Activated CD8-positive, alpha-beta memory T cell treated with anti-CD3 and anti-CD28 coated beads for 36 hours (primary cell): ENCODE measurements around the gene SHMT2. TPM values are rescaled to one million over a fixed set of nuclear protein-coding genes. Genes with fewer than 3 reads are reported as not detected.

ENCODE experiments used
- CTCF ChIA-PET: fragments of 350-600 bp; sonication (Branson Sonifier 250); formaldehyde crosslinking; loops from one replicate; lab custom pipeline; 2021; ENCODE audit warnings: antibody characterized with exemption; lab: Charles Lee
- POLR2A ChIA-PET: fragments of 350-600 bp; sonication (Branson Sonifier 250); formaldehyde crosslinking; loops from one replicate; lab custom pipeline; 2021; ENCODE audit warnings: antibody characterized with exemption; lab: Charles Lee
- total RNA-seq, 2 experiments: library from RNA; stranded (reverse); gene quantifications; one replicate each; pipeline ENCODE4 v1.2.3, GENCODE V29; 2021

The SHMT2 gene
- total RNA-seq, 2 experiments from 2014 or later = 474 to 496 TPM

DNA sequence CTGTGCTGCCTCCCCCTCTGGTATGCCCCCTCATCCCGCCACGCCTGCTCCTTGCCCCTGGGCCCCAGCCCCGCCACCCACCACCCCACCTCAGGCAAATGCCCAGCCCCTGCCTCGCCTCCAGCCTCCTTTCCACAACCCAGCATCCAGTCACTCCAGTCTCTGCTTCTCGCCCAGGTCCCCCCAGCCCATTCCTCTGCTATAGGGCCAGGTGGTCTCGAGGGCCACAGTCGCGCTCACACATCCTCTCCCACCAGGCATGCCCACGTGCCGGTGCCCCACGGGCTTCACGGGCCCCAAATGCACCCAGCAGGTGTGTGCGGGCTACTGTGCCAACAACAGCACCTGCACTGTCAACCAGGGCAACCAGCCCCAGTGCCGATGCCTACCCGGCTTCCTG lies 19.1 kb upstream of the SHMT2 start:
- ChIA-PET POLR2A (no interaction called here), CTCF (interaction anchor here (15.6 kb wide), 1 partner anchor 30 kb away, joined by 327 read pairs; a partner anchor contains a TSS)

DNA sequence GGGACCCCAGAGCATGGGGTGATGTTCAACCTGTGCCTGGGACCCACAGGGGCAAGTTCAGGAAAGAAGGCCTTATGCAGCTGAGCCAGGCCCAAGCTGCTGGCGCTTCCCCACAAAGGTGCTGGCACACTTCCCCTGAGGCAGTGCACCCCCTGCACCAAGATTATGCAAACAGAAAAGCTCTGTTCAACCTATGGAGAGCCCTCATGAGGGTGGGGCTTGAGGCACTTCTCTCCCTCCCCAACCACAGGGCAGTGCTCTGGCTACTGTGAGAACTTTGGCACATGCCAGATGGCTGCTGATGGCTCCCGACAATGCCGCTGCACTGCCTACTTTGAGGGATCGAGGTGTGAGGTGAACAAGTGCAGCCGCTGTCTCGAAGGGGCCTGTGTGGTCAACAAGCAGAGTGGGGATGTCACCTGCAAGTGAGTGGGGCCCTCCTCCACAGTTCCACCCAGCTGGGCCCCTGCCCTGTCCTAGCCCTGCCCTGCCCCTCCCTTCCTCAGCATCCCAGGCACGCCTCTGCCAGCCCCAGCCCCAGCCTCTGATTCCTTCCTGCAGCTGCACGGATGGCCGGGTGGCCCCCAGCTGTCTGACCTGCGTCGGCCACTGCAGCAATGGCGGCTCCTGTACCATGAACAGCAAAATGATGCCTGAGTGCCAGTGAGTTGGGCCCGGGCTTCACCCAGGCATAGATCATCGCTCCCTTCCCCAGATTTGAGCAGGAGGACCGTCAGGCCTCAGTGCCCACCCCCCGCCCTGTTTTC lies 18.4 kb upstream of the SHMT2 start:
- POLR2A ChIA-PET = interaction anchor here (0.5 kb wide), 1 partner anchor 53 kb away, joined by 4 read pairs; no protein-coding TSS in a partner anchor
- CTCF ChIA-PET = interaction anchor here (15.6 kb wide), 1 partner anchor 29 kb away, joined by 327 read pairs; a partner anchor contains a TSS

DNA sequence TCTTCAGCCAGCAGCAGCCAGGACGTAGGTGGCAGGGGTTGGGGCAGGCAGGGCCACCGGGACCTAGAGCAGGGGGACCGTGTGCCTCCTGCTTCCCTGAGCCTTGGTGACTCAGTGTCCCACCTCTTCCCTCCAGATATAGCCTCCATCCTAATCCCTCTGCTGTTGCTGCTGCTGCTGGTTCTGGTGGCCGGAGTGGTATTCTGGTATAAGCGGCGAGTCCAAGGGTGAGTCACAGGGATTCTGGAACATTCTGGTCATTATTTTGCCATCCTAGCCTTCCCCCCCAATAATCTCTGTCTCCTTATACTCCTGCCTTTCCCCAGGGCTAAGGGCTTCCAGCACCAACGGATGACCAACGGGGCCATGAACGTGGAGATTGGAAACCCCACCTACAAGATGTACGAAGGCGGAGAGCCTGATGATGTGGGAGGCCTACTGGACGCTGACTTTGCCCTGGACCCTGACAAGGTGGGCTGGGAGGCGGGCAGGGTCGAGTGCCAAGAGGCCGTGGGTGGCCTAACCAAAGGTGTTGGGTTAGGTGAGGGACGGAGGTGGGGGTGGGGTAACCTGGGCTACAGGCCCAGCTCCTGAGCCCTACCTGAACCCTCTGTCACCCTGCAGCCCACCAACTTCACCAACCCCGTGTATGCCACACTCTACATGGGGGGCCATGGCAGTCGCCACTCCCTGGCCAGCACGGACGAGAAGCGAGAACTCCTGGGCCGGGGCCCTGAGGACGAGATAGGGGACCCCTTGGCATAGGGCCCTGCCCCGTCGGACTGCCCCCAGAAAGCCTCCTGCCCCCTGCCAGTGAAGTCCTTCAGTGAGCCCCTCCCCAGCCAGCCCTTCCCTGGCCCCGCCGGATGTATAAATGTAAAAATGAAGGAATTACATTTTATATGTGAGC lies 17.5 kb upstream of the SHMT2 start:
- ChIA-PET POLR2A (no interaction called here), CTCF (interaction anchor here (1.0 to 15.6 kb wide), 5 partner anchors 18 to 100 kb away, joined by 3 to 327 read pairs (median 4); partner anchors contain the start of genes SHMT2 and STAT6)

DNA sequence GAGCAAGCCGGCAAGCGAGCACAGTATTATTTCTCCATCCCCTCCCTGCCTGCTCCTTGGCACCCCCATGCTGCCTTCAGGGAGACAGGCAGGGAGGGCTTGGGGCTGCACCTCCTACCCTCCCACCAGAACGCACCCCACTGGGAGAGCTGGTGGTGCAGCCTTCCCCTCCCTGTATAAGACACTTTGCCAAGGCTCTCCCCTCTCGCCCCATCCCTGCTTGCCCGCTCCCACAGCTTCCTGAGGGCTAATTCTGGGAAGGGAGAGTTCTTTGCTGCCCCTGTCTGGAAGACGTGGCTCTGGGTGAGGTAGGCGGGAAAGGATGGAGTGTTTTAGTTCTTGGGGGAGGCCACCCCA lies 16.8 kb upstream of the SHMT2 start:
- CTCF ChIA-PET = interaction anchor here (1.0 to 15.6 kb wide), 14 partner anchors 11 to 264 kb away, joined by 3 to 327 read pairs (median 5); partner anchors contain the start of genes SHMT2, STAC3 and STAT6
- POLR2A ChIA-PET = interaction anchor here (1.9 kb wide), 1 partner anchor 27 kb away, joined by 16 read pairs; no protein-coding TSS in a partner anchor

DNA sequence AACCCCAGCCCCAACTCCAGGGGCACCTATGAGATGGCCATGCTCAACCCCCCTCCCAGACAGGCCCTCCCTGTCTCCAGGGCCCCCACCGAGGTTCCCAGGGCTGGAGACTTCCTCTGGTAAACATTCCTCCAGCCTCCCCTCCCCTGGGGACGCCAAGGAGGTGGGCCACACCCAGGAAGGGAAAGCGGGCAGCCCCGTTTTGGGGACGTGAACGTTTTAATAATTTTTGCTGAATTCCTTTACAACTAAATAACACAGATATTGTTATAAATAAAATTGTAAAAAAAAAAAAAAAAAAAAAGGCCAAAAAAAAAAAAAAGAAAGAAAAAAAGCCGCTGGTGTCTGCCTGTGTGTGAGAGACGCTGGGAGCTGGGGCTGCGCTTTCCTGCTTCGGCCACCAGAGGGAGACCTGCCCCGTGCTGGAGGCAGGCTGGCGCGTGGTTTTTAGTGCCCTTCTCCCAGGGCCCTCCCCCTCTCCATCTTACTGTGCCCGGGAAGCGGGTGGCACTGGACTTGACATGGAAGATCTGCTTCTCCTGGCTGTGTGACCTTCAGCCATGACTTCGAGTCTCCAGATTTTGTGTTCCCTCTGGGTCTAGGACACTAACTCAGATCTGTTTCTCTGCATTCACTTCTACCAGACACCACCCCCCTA lies 16.3 kb upstream of the SHMT2 start:
- CTCF ChIA-PET = interaction anchor here (0.7 to 15.6 kb wide), 19 partner anchors 8 to 304 kb away, joined by 3 to 327 read pairs (median 5); partner anchors contain the start of genes SHMT2, STAC3 and STAT6
- POLR2A ChIA-PET = interaction anchor here (0.6 to 1.9 kb wide), 6 partner anchors 12 to 67 kb away, joined by 3 to 16 read pairs (median 5); partner anchors contain the start of gene SHMT2

DNA sequence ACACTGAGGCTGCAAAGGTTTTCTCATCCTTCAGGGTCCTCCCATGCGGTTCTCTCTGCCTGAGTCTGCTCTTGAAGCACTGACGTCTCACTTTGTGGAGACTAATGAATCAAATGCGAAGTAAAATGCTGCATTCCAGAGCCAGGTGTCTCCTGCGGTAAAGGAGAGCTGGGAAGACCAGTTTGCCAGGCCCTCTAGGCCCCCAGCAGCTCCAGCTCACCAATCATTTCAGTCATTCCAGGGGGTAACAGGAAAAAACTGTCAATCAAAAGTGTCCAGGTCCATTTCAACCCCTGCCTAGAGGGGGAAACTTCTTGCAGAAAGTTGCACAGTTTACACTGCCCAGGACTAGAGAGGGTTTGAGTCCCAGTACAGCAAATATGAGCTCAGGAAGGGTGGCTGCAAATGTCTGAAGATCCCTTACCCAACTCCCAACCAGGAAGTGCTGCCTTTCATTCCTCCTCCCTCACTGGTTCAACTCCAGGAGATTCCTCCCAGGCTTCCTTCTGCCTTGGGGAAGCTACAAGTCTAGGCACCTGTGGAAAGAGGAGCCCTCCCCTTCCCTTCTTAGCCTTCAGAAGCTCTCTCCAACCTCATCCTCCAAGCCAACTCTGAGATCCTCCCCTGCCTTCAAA lies 15.6 kb upstream of the SHMT2 start:
- ChIA-PET CTCF (interaction anchor here (0.7 to 15.6 kb wide), 23 partner anchors 9 to 304 kb away, joined by 3 to 327 read pairs (median 4); partner anchors contain the start of genes SHMT2, STAC3 and STAT6), POLR2A (interaction anchor here (0.6 to 1.9 kb wide), 7 partner anchors 11 to 66 kb away, joined by 3 to 16 read pairs (median 5); partner anchors contain the start of gene SHMT2)

DNA sequence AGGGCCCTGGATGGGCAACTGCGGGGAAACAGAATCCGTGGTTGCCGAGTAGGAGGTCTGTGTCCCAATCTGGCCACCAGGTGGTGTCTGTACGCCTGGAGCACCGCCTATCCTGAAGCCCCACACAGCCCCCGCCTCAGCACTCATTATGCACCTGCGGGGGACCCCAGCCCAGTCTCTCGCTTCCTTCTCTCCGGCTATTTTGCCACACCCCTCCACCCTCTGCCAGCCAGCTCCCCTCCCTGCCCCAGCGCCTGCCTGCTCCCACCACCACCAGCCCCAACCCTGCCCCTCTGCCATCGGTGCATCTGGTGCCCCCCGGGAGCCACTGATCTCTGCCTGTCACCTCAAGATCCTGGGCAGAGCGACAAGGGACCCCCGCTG lies 15.1 kb upstream of the SHMT2 start:
- ChIA-PET POLR2A (interaction anchor here (1.2 to 1.9 kb wide), 4 partner anchors 11 to 29 kb away, joined by 5 to 16 read pairs (median 8); partner anchors contain the start of gene SHMT2), CTCF (interaction anchor here (0.7 to 15.6 kb wide), 19 partner anchors 9 to 303 kb away, joined by 3 to 327 read pairs (median 5); partner anchors contain the start of genes SHMT2 and STAC3)

DNA sequence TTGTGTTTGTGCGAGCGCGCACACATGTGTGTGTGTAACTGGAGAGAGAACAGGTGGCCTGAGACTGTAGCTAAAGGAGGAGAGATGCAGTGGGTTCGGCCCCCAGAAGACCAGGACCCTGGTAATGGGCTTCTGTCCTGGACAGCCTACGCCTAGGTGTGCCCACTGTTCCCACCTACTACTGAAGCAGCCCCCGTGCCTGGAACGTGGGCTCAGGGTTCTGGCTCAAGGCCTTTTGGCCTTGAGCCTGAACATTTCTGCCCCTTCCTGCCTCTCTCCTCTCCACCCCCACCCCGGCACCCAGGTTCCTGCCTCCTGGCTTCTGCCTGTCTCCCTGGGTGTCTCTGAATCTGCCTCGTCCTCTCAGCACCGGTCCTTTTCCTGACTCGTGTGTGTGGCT lies 14.4 kb upstream of the SHMT2 start:
- ChIA-PET CTCF (interaction anchor here (1.1 to 15.6 kb wide), 8 partner anchors 8 to 121 kb away, joined by 3 to 327 read pairs (median 18); partner anchors contain the start of genes SHMT2 and STAC3), POLR2A (interaction anchor here (1.0 to 1.7 kb wide), 3 partner anchors 14 to 28 kb away, joined by 5 to 12 read pairs (median 5); partner anchors contain the start of gene SHMT2)

DNA sequence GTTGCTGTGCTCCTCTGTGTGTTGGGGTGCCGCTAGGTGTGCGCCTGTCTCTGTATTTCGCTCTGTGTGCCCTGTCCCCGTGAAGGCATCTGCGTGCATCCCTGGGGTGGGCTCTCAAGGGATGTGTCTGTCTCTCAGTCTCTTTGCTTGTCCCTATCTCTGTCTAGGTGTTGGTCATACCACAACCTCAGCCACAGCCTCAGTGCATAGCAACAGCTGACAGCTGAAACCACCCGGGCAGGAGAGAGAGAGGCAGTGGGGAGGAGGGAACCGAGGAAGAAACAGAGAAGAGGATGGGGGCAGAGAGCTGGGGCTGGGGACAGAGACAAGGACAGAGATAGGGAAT lies 13.9 kb upstream of the SHMT2 start:
- CTCF ChIA-PET = interaction anchor here (0.8 to 15.6 kb wide), 4 partner anchors 9 to 122 kb away, joined by 3 to 327 read pairs (median 48); partner anchors contain the start of gene SHMT2
- POLR2A ChIA-PET = interaction anchor here (1.0 to 1.2 kb wide), 2 partner anchors 11 to 14 kb away, joined by 4 to 5 read pairs; partner anchors contain the start of gene SHMT2

DNA sequence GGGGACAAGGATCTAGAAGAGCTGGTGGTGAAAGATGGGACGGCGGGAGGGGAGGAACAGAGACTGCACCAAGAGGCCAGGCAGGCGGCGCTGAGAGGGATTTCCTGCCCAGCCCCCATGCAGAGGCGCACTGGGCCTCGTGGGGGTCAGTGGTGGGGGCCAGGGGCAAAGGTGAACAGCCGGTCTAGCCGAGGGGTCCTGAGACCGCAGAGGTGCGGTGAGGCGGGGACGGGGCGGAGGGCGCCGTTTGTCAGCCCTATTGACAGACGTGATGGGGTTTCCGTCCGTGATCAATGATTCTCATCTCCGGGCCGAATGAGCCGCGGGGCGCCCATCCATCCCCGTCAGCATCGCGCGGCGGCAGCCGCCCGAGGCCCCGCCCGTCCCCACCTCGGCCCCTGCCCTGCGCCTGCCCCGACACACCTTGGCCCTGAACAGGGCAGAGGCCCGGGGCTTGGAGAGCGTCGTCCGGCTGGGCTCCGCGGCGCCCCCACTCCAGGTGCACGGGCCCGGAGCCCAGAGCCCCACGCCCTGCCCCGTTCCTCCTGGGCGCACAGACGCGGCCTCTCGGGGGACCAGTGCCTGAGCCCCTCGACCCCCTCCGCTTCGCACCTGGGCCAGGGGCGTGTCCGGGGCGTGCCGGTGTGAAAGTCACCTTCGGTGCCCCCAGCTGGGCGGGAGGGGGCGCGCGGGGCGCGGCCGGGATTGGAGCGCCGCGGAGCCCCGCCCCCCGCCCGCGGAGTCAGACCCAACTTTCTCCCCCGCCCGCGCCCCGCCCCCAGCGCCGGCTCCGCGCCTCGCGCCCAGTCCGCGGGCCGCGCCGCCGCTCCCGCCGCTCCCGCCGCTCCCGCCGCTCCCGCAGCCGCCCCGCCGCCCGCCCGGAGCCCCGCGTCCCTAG lies 13.2 kb upstream of the SHMT2 start, which contains the start of gene NXPH4:
Gene NXPH4 (plus strand): TSS at position 781 of the 898 bp plus-strand sequence. CDS start 176 bp downstream, outside the sequence.
- POLR2A ChIA-PET = interaction anchor here (0.6 to 1.2 kb wide), 3 partner anchors 11 to 13 kb away, joined by 3 to 5 read pairs (median 4); partner anchors contain the start of gene SHMT2

DNA sequence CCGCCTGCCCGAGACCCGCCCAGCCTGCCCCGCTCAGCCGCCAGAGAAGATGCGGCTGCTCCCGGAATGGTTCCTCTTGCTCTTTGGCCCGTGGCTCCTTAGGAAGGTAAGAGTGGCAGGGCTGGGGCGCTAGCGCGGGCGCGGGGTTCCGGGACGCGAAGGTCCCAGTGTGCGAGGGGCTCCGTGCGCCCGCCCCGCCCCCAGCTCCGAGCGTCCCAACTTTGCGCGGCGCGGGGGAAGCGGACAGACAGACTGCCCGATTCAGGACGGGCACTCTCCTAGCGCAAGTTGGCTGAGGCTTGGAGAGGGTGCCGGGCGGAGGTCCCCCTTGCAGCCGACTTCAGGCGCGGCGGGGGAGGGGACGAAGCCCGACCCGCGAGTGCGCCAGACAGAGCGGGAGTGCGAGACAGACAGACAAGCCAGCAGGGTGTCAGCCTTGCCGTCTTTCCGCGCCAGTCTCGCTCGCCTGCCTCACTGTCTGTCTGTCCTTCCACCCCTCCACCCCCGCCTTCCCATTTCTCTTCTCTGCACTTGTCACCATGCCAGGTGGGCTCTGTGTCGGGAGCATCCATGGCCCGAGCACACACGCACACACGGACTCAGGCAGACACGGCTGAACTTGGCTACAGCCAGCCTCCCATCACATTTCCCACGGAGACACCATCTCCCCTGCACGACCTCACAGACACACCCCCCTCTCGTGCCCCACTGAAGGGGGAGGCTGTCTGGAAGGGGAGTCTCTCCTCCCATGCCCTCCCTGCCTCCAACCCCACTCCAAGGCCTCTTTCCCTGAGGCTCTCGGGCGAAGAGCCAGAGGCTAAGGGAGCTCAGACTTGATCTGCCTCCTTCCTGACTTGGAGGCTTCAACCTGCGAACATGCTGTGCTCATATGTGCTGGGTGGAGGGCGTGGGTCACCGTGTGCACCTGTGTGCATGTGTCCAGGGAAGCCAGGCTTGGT lies 12.3 kb upstream of the SHMT2 start:
- ChIA-PET POLR2A (interaction anchor here (0.6 to 1.2 kb wide), 3 partner anchors 10 to 22 kb away, joined by 3 to 4 read pairs (median 3); partner anchors contain the start of gene SHMT2), CTCF (interaction anchor here (1.8 to 15.6 kb wide), 2 partner anchors 9 to 23 kb away, joined by 8 to 327 read pairs; a partner anchor contains a TSS)

More for the DNA sequence above, 13.2 kb upstream of the SHMT2 start, which contains the start of gene NXPH4:
- CTCF ChIA-PET = interaction anchor here (0.8 to 15.6 kb wide), 4 partner anchors 8 to 24 kb away, joined by 4 to 327 read pairs (median 50); partner anchors contain the start of gene SHMT2

DNA sequence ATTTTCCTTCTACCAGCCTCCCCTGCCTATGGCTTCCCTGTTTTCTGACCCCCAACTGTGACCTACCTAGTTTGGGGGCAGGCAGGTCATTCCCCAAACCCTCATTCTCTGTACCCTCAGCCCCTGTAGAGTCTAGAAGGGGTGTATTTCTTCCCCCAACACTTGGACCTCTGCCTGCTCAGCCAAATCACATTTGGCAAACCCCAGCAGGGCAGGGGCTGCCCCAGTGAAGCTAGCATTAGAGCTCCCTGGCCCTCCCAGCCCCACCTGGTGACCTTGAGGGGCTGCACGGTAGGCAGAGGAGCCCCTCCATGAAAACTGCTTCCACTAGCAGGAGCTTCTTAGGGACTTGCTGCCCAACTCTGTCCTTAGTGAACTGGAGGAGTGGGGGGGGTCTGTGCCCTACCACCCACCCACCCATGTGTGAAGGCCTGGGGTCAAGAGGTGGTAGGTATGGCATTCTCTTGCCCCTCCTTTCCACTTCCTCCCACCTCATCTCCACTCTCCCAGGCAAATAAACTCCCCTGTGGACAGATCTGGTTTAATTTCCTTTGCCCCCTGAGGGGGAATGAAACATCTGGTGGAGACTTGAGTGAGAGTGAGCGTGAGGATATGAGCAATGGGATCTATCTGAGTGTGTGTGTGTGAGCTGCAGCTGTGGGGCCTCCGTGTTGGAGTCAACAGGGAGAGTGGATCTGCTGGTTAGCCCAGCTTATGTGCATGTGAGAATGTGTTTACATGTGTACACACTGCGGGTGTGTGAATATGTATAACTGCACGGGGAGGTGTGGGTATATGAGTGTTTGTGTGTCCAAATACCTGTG lies 11.3 kb upstream of the SHMT2 start:
- ChIA-PET CTCF (interaction anchor here (1.8 to 15.6 kb wide), 2 partner anchors 8 to 22 kb away, joined by 8 to 327 read pairs; a partner anchor contains a TSS), POLR2A (interaction anchor here (0.8 kb wide), 1 partner anchor 20 kb away, joined by 3 read pairs; no protein-coding TSS in a partner anchor)

DNA sequence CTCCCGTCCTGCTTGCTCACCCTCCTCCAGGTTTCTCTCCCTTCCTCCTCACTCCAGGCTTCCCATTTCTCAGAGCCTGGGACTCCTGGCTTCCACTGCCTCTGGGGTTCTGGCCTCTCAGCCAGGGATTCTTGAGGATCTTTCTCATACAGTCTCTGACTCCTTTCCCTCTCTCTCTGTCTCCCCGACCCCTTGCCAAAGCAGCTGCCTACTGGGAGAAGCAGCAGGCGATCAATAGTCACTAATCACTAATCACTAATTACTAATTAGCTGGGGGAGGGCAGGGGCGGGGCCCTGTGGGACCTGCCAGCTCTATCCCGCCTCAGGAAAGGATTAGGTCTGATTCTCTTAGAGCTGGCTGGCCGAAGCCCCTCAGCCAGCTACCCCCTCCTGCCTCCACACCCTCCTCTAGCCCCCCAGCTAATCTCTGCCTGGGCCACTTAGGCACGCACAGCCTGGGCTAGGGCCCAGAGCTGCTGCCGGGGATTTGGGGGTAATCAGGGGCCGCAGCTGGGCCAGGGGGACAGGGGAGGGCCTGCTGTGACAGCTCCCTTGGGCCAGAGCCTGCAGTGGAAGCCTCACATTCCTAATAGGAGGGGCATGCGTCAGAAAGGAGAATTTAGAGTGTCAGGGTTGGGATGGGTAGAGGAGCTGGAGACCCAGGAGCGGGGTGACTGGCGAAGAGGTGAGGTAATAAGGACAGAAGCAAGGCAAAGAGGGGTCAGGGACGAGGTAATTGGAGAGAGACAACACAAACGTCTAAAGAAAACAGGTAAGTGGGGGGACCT lies 10.1 kb upstream of the SHMT2 start:
- CTCF ChIA-PET = interaction anchor here (15.6 kb wide), 1 partner anchor 21 kb away, joined by 327 read pairs; a partner anchor contains a TSS
- POLR2A ChIA-PET = no interaction called here
